GM23338 (cell line): Measurements from ENCODE around the gene MOSMO. TPM values are rescaled to one million over a fixed set of nuclear protein-coding genes. Genes with fewer than 3 reads are reported as not detected.

Experiments used
- ATAC-seq: fragments of 200-7000 bp; cut with Tn5 transposase; 3 replicates; pipeline ENCODE4 v1.9.1; 2020
- DNase-seq: peaks from one replicate; pipeline ENCODE4 v3.0.0-alpha.2; 2015; ENCODE audit warnings: low spot score
- H2AFZ ChIP-seq: fragments of 200-600 bp; sonication (generic); 2 replicates; pipeline ENCODE4 v1.8.0; 2016; ENCODE audit warnings: antibody characterized with exemption, mild to moderate bottlenecking, moderate library complexity
- H3F3A ChIP-seq: fragments of 200-600 bp; sonication (generic); replicated peaks from 2 replicates; pipeline ENCODE4 v1.8.0; 2017; ENCODE audit warnings: antibody characterized with exemption, mixed run types, low read depth
- H3K27ac ChIP-seq: fragments of 200-600 bp; sonication (generic); 2 replicates; pipeline ENCODE4 v1.6.1; 2016; ENCODE audit warnings: low read depth
- H3K27me3 ChIP-seq: fragments of 200-600 bp; sonication (generic); 2 replicates; pipeline ENCODE4 v1.8.0; 2016; ENCODE audit warnings: mild to moderate bottlenecking, mixed run types, moderate library complexity; ENCODE audit not compliant: insufficient read depth
- H3K36me3 ChIP-seq: fragments of 200-600 bp; sonication (generic); 2 replicates; pipeline ENCODE4 v1.8.0; 2016; ENCODE audit warnings: mild to moderate bottlenecking; ENCODE audit not compliant: insufficient read depth
- H3K4me1 ChIP-seq: fragments of 200-600 bp; sonication (generic); 2 replicates; pipeline ENCODE4 v1.8.0; 2016; ENCODE audit warnings: mild to moderate bottlenecking, moderate library complexity; ENCODE audit not compliant: insufficient read depth
- H3K4me2 ChIP-seq: fragments of 200-600 bp; sonication (generic); 2 replicates; pipeline ENCODE4 v1.7.1; 2017; ENCODE audit warnings: mixed run types
- H3K4me3 ChIP-seq: fragments of 200-600 bp; sonication (generic); 2 replicates; pipeline ENCODE4 v1.6.1; 2016; ENCODE audit warnings: mixed run types
- H3K79me2 ChIP-seq: fragments of 200-600 bp; sonication (generic); replicated peaks from 2 replicates; pipeline ENCODE4 v1.8.0; 2017; ENCODE audit warnings: mild to moderate bottlenecking; ENCODE audit not compliant: insufficient read depth
- H3K9me2 ChIP-seq: fragments of 200-600 bp; sonication (generic); 2 replicates; pipeline ENCODE4 v1.8.0; 2017; ENCODE audit not compliant: insufficient read depth
- H4K20me1 ChIP-seq: fragments of 200-600 bp; sonication (generic); replicated peaks from 2 replicates; pipeline ENCODE4 v1.8.0; 2017; ENCODE audit warnings: mild to moderate bottlenecking; ENCODE audit not compliant: insufficient read depth
- H3K27ac Mint-ChIP-seq: 2 replicates; pipeline ENCODE4 v1.8.0; 2020; ENCODE audit warnings: inconsistent platforms, mild to moderate bottlenecking, moderate library complexity, mixed read lengths
- H3K27me3 Mint-ChIP-seq: 3 replicates; pipeline ENCODE4 v1.8.0; 2022; ENCODE audit warnings: low read depth, mild to moderate bottlenecking, moderate library complexity, mixed read lengths, inconsistent platforms; ENCODE audit not compliant: insufficient read depth, poor library complexity
- H3K36me3 Mint-ChIP-seq: 3 replicates; pipeline ENCODE4 v1.8.0; 2021; ENCODE audit warnings: low read depth, mild to moderate bottlenecking, inconsistent platforms, moderate library complexity, mixed read lengths
- H3K4me1 Mint-ChIP-seq: 3 replicates; pipeline ENCODE4 v1.8.0; 2020; ENCODE audit warnings: mild to moderate bottlenecking, inconsistent platforms, mixed read lengths
- H3K4me3 Mint-ChIP-seq: 3 replicates; pipeline ENCODE4 v1.8.0; 2021; ENCODE audit warnings: moderate library complexity, mild to moderate bottlenecking, inconsistent platforms, mixed read lengths
- H3K9me3 Mint-ChIP-seq: 3 replicates; pipeline ENCODE4 v1.8.0; 2020; ENCODE audit warnings: moderate library complexity, mild to moderate bottlenecking, inconsistent platforms, mixed read lengths
- CREB1 ChIP-seq: fragments of 250-450 bp; sonication (Bioruptor Pico); IDR thresholded peaks from 2 replicates; pipeline ENCODE4 v1.5.0; 2020; ENCODE audit warnings: low read depth, mild to moderate bottlenecking, moderate library complexity
- CTCF ChIP-seq, 2 experiments: fragments of 200-600 bp in 1 of 2; sonication (generic) in 1 of 2; conservative IDR thresholded peaks; 2 replicates each; pipeline versions ENCODE4 v1.5.1 to v1.6.1; 2016 to 2017; ENCODE audit warnings: antibody characterized with exemption in 2 of 2, low read depth in 2 of 2, mild to moderate bottlenecking in 2 of 2, moderate library complexity in 1 of 2
- EZH2phosphoT487 ChIP-seq: fragments of 200-600 bp; sonication (generic); IDR thresholded peaks from one replicate; pipeline ENCODE4 v1.8.1; 2018; ENCODE audit warnings: antibody characterized with exemption; ENCODE audit not compliant: unreplicated experiment
- JUNB ChIP-seq: IDR thresholded peaks from one replicate; pipeline ENCODE4 v1.6.1; 2016; ENCODE audit warnings: antibody characterized with exemption; ENCODE audit not compliant: unreplicated experiment
- NANOG ChIP-seq: IDR thresholded peaks from 2 replicates; pipeline ENCODE4 v1.6.1; 2016; ENCODE audit warnings: antibody characterized with exemption, borderline replicate concordance
- POLR2AphosphoS5 ChIP-seq: IDR thresholded peaks from 2 replicates; pipeline ENCODE4 v1.6.1; 2016; ENCODE audit warnings: antibody characterized with exemption, low read depth
- REST ChIP-seq: IDR thresholded peaks from one replicate; pipeline ENCODE4 v1.6.1; 2018; ENCODE audit warnings: antibody characterized with exemption; ENCODE audit not compliant: unreplicated experiment
- ZNF331 ChIP-seq: fragments of 250-450 bp; sonication (Bioruptor Pico); IDR thresholded peaks from 2 replicates; pipeline ENCODE4 v1.5.0; 2020; ENCODE audit warnings: low read depth, mild to moderate bottlenecking, moderate library complexity
- ZNF462 ChIP-seq: fragments of 250-450 bp; sonication (Bioruptor Pico); IDR thresholded peaks from 2 replicates; pipeline ENCODE4 v1.5.0; 2020; ENCODE audit warnings: mild to moderate bottlenecking, moderate library complexity
- long read RNA-seq: library from polyadenylated mRNA; unstranded; transcript quantifications from one replicate; pipeline ENCODE4 v2.0.0, GENCODE V29; 2020; ENCODE audit not compliant: unreplicated experiment
- polyA plus RNA-seq: library from polyadenylated mRNA; unstranded; fragments of >200 nt; fragmentation: Nextera tagmentation; extraction: Ambion mirVana; gene quantifications from 2 replicates; pipeline ENCODE4 v1.2.1, GENCODE V29; 2016
- total RNA-seq: library from RNA; depleted of rRNA; stranded (reverse); fragments of >200 nt; shearing (Covaris generic); gene quantifications from 2 replicates; pipeline ENCODE4 v1.2.3, GENCODE V29; 2014; rRNA removed

Gene MOSMO
- total RNA-seq (16.4 and 19.2 TPM in 2 replicates), polyA plus RNA-seq (8.7 and 9.1 TPM in 2 replicates)
- long read RNA-seq = 0 reads

GRCh38 chr16:22007509-22008214 is at the start of gene MOSMO:
Gene MOSMO, plus strand, starts transcription at chr16:22008111. Its CDS starts 191 bp downstream, at chr16:22008302.
- peak within 1 kb of the TSS; percentile 89 for H3K4me3 Mint-ChIP-seq
- peaks cover 43% of the 10 kb centered on the region for H3K79me2 ChIP-seq
- H3K9me2 ChIP-seq = no peaks in the 10 kb centered on the region
- H3K4me2 ChIP-seq = peak within 1 kb of the TSS; percentile 89
- H3K4me1 Mint-ChIP-seq = peaks cover 12% of the 10 kb centered on the region
- ATAC-seq = peak; percentile 81
- peak; percentile 87 for DNase-seq
- H3K4me1 ChIP-seq = peaks cover 12% of the 10 kb centered on the region
- peak within 1 kb of the TSS; percentile 100 for H2AFZ ChIP-seq
- H3K27me3 ChIP-seq = peaks cover 6% of the 10 kb centered on the region
- peak within 1 kb of the TSS; percentile 90 for H3K4me3 ChIP-seq
- H4K20me1 ChIP-seq = peaks cover 21% of the 10 kb centered on the region
- no peaks in the 10 kb centered on the region for H3K9me3 Mint-ChIP-seq
- H3K36me3 Mint-ChIP-seq = no peaks in the 10 kb centered on the region
- peaks cover 7% of the 10 kb centered on the region for H3K27me3 Mint-ChIP-seq
- H3F3A ChIP-seq = no peaks in the 10 kb centered on the region; the same call in 1 of the 2 replicates
- peak; percentile 64 for TF ChIP-seq REST
- TF ChIP-seq CREB1 (CRISPR knock-in tag) = no peak
- TF ChIP-seq POLR2AphosphoS5 = peak; percentile 56; the same call in 1 of the 2 replicates
- 0 out of 4 replicates have a peak, but pooled peaks of 1 of the 2 experiments have one; percentile 1 for TF ChIP-seq CTCF (conservative IDR thresholded peaks at IDR 0.05; ENCODE audit: low read depth in 2 of 2)
- H3K27ac ChIP-seq = peak within 1 kb of the TSS; percentile 78; the same call in 1 of the 2 replicates
- H3K27ac Mint-ChIP-seq = no peak within 1 kb of the TSS
- no peaks in the 10 kb centered on the region for H3K36me3 ChIP-seq

- peaks cover 60% of the 10 kb centered on the region for H3K36me3 Mint-ChIP-seq
- no peak for ATAC-seq
- TF ChIP-seq JUNB (no peak), ZNF331 (no peak), NANOG (no peak), ZNF462 (CRISPR knock-in tag) (no peak), EZH2phosphoT487 (no peak)
Observed at GRCh38 chr16:21959050-21959449, 48.9 kb upstream of the MOSMO start.

More at GRCh38 chr16:21959050-21959449, 48.9 kb upstream of the MOSMO start:
- Histone ChIP-seq H2AFZ (no peak overlapping the region), H3K27ac (no peak overlapping the region), H3K27me3 (no peaks in the 10 kb centered on the region), H3F3A (no peaks in the 10 kb centered on the region), H3K79me2 (peaks cover 34% of the 10 kb centered on the region), H3K36me3 (peaks cover 57% of the 10 kb centered on the region), H3K4me2 (no peak overlapping the region), H3K9me2 (no peaks in the 10 kb centered on the region), H4K20me1 (peaks cover 13% of the 10 kb centered on the region), H3K4me1 (peaks cover 5% of the 10 kb centered on the region; the same call in 1 of the 2 replicates), H3K4me3 (no peak overlapping the region)
- Mint-ChIP-seq H3K27ac (no peak overlapping the region), H3K4me1 (peaks cover 3% of the 10 kb centered on the region; the same call in 2 of the 3 replicates), H3K9me3 (no peaks in the 10 kb centered on the region), H3K4me3 (no peak overlapping the region), H3K27me3 (no peaks in the 10 kb centered on the region)
- no peak for DNase-seq
